Superior temporal gyrus (tissue), 1 donor: ENCODE measurements around the gene ZFP36.

Source experiments
- DNase-seq: peaks from one replicate; pipeline ENCODE4 v3.0.0-alpha.2; 2016; ENCODE audit errors: extremely low spot score

Gene ZFP36

GRCh38 chr19:39419003-39419402 lies 12.4 kb downstream of the ZFP36 start:
- DNase-seq, result no peak

GRCh38 chr19:39420769-39421168 lies 14.1 kb downstream of the ZFP36 start:
- DNase-seq, result no peak

- DNase-seq, result no peak
These were observed 15.4 kb downstream of the ZFP36 start for GRCh38 chr19:39422020-39422419.

GRCh38 chr19:39423258-39424086 lies 16.8 kb downstream of the ZFP36 start:
- DNase-seq, result no peak

- no peak for DNase-seq
These were observed 18.3 kb downstream of the ZFP36 start for GRCh38 chr19:39424934-39425333.

GRCh38 chr19:39425744-39426143 lies 19.1 kb downstream of the ZFP36 start:
- DNase-seq, result no peak

- no peak for DNase-seq
These were observed 19.5 kb downstream of the ZFP36 start for GRCh38 chr19:39426170-39426569.

GRCh38 chr19:39427707-39428106 lies 21.1 kb downstream of the ZFP36 start:
- DNase-seq, result no peak

- DNase-seq, result no peak
These were observed 21.9 kb downstream of the ZFP36 start for GRCh38 chr19:39428283-39429112.

GRCh38 chr19:39430675-39431593 lies 24.3 kb downstream of the ZFP36 start:
- DNase-seq, result no peak

GRCh38 chr19:39432677-39433025 lies 26.0 kb downstream of the ZFP36 start:
- DNase-seq, result no peak

GRCh38 chr19:39433480-39434079 lies 26.9 kb downstream of the ZFP36 start:
- DNase-seq, result no peak

GRCh38 chr19:39434123-39435076 lies 27.8 kb downstream of the ZFP36 start:
- no peak for DNase-seq

GRCh38 chr19:39435499-39436349 lies 29.1 kb downstream of the ZFP36 start, which contains the start of gene RPS16:
Gene RPS16, minus strand, starts transcription at chr19:39435949. Its CDS starts 54 bp downstream, at chr19:39435895.
- DNase-seq, result peak; percentile 99

- no peak for DNase-seq
These were observed 29.7 kb downstream of the ZFP36 start for GRCh38 chr19:39436350-39436716.

- DNase-seq, result no peak
These were observed 31.8 kb downstream of the ZFP36 start for GRCh38 chr19:39438270-39438934.

- DNase-seq, result no peak
These were observed 38.0 kb downstream of the ZFP36 start for GRCh38 chr19:39444598-39445195.
